GM18507 (cell line): ENCODE results near the gene SMCO4.
A peak's percentile ranks its signal among the peaks of the same experiment; 100 is the strongest.
"Not testable (repeated sequence)": the region's sequence is repeated elsewhere in the genome, so short reads cannot be mapped to it uniquely, and the experiment has no call there.

Experiments used
- DNase-seq: peaks from one replicate; pipeline ENCODE4 v3.0.0; 2011; ENCODE audit warnings: low read depth; ENCODE audit not compliant: insufficient read length; ENCODE audit errors: extremely low spot score
- FAIRE-seq: peaks from 2 replicates; lab custom pipeline; 2011; peaks lifted over from hg19 to GRCh38; lab: Jason Lieb, UNC

Gene SMCO4

DNA sequence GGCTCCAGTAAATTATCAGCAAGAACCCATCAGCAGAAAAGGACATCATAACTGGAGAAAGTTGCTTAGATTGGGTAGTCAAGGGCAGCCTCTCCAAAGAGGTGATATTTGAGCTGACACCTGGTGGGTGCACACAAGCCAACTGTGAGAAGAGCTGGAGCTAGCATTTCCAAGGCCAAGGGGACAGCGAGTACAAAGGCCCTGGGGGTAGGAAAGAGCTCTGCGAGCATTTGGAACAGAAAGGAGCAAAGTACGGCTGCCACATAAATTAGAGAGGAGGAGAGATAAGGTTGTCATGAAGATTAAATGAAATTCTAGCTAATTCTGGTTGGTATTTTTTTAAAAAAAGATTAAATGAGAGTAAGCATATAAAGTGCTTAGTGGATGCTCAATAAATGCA lies 21.7 kb upstream of the SMCO4 start:
- no peak for FAIRE-seq
- DNase-seq = no peak

DNA sequence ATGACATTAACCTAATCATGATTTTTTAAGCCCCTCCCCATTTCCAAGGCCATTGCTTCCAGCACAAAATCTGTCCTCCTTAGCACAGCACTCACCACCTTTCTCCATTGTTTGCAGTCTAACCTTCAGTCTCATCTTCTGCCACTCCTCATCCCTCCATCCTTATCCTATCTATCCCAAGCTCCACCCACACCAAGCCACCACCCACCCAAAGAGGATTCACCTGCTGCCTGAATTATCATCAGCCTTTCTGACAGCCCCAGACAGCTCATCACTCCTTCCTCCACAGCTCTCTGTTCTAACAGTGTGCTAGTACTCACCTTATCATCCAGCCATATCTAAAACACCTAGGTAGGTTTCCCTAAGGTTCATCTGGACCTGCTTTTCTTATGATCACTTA lies 20.7 kb upstream of the SMCO4 start:
- FAIRE-seq (no peak), DNase-seq (no peak)

DNA sequence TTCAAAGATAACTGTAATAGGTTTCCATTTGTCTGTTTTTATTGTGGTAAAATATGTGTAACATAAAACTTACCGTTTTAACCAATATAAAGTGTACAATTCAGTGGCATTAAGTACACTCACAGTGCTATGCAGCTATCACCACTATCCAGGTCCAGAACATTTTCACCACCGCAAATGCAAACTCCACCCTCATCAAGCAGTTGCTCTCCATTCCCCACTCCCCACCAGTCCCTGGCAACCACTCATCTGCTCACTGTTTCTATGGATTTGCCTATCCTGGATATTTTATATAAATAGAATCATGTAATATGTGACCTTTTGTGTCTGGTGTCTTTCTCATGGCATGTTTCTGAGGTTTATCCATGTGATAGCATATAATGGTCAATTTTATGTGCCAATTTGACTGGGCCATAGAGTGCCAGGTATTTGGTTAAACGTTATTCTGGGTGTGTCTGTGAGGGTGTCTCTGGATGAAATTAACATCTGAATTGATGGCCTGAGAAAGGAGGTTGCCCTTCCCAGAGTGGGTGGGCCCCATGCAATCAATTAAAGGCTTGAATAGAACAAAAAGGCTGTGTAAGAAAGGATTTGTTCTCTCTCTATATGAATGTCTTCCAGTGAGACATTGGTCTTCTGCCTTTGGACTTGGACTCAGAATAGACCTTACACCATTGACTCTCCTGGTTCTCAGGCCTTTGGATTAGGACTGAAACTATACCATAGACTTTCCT lies 17.2 kb upstream of the SMCO4 start:
- no peak for DNase-seq
- no peak for FAIRE-seq

DNA sequence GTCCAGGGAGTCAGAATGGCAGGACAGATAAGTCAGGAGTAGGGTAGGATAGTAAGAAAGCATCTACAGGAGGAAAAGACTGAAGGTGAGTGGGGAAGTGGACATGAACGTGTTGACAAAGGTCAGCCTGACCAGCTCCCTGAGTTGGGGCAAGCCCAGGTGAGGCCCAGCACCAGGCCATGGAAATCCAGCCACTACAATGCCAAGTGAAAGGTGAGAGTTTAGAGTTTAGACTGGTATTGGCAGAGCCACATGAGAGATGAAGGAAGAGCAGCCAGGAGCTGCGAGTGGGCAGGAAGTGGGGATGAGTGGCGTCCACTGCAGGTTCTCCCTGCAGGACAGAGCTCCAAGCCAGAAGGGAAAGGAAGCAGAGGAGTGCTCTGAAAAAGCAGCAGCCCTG lies 16.5 kb upstream of the SMCO4 start:
- no peak for DNase-seq
- FAIRE-seq = no peak

DNA sequence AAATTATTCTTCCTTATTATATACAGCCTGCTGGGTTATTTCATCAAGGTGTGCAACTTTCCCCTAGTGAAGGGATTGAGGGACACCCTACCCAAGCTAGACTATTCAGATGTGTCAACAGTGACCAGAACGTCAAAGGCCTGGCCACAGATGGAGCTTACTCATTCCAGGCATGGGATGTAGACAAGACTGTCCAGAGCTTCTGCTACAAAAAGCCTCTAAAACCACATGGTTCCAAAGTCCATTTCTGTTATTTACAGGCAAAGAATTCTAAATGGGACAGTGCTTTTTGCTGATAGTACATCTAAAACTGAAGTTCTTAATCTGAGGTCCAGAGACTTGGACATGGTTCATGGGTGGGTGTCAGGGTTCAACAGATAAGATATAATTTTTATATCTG lies 9.7 kb upstream of the SMCO4 start:
- no peak for FAIRE-seq
- no peak for DNase-seq

DNA sequence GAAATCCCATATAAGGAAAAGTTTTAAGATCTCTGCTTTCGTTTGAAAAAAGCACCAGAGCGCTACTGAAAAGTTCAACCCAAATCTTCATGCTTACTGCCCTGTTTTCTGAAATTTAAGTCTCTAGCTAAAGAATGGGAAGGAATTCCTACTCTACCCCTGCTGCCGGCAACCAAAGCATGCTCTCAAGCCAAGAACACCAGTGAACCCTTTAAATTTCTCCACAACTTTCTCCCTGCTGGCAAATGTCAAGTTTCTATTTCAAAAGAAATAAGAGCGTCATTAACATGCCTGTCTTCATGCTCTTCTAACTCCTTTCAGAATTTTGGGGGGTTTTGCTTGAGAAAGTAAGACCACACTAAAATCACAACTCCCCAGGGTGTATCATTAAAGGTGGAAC lies 6.8 kb upstream of the SMCO4 start:
- FAIRE-seq = no peak

DNA sequence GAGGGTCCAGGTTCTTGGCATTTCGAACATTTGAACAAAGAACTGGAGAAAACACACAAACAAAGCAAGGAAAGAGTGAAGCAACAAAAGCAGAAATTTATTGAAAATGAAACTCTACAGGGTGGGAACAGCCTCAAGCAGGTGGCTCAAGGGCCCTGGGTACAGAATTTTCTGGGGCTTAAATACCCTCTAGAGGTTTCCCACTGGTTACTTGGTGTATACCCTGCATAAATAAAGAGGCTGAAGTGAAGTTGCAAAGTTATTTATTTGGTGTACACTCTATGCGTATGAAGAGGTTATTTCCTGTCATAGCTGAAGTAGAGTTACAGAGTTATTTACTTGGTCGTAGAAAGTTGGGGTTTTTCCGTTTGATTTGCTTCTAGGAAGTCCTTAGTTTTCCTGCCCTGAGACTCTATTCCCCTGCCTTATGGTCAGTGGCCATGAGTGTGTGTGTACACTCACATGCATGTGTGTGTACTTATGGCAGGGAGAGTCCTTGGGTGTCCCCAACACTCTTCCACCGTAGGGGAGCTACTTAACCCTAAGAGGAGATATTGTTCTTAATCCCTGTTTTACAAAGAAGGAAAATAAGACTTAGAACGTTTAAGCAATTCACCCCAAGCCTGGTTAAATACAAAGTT lies 5.6 kb upstream of the SMCO4 start:
- DNase-seq (no peak), FAIRE-seq (no peak)

More for the DNA sequence above, 6.8 kb upstream of the SMCO4 start:
- no peak for DNase-seq

DNA sequence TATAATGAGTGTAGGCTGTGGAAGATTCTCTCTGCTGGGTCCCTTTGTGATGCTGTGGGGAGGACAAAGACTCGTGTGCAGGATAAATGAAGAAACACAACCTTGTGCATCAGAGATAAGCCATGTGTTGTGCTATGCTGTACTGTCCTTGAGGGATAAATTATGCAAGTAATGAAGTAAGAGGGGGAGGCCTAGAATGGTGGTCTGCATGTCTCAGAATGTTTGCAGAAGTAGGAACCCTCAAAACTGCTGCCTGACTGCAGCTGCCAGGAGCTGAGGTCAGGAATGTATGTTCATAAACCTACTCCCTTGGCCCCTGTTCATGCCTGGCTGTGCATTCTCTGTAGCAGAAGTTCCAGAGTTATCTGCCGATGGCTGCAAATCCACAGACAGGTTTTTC lies 4.6 kb upstream of the SMCO4 start:
- DNase-seq (no peak), FAIRE-seq (no peak)

DNA sequence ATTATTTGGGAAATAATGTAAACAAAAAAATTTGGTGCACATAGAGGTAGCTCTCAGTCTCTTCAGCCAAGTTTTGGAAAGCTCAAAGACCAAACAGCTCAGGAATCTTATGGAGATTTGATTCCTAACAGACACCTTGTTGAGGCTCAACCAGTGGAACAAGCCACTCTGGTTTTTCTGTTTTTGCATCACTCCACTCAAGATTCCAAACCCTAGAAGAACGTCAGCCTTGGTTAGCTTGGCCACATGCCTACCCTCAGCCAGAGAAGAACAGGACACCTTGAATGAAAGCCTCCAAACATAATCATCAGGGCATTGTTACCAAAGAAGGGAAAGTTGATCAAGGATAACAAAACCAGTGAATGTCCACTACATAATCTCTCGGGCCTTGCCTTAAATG lies 3.8 kb upstream of the SMCO4 start:
- no peak for DNase-seq
- no peak for FAIRE-seq

DNA sequence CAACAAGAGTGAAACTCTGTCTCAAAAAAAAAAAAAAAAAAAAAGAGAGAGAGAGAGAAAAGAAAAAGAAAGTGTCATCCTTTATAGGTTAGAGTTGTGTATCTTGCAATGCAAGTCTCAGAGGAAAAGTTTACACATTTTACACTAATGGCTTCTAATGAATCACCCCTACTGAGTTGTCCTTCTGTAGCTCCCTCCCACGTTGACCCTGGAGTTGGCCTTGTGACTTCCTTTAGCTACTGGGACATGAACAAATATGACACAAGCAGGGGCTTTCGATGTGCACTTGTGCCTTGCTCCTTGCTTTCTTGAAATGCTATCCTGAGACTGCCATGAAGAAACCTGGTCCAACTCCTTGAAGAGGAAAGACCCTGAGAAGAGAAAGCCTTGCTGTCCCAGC lies 2.4 kb upstream of the SMCO4 start:
- no peak for FAIRE-seq
- DNase-seq = no peak

DNA sequence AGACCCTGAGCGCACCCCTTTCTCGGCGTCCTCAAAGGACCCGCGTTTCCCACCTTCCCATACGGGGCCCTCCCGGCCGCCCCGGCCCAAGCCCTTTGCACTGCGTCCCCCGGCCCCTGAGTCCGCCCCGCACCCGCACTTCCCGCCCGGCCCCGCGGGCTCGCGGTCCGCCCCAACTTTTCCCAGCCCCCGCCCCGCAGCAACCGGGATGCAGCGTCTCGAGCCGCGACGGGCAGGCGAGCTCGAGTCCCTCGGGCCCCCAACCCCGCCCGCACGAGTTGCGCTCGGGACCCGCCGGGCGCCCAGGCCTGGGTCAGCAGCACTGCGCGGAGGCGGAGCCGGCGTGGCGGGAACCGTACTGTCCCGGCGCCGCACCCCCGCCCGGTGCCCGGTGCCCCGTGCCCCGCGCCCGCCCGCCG lies 371 bp downstream of the SMCO4 start:
- FAIRE-seq = no peak
- no peak for DNase-seq

DNA sequence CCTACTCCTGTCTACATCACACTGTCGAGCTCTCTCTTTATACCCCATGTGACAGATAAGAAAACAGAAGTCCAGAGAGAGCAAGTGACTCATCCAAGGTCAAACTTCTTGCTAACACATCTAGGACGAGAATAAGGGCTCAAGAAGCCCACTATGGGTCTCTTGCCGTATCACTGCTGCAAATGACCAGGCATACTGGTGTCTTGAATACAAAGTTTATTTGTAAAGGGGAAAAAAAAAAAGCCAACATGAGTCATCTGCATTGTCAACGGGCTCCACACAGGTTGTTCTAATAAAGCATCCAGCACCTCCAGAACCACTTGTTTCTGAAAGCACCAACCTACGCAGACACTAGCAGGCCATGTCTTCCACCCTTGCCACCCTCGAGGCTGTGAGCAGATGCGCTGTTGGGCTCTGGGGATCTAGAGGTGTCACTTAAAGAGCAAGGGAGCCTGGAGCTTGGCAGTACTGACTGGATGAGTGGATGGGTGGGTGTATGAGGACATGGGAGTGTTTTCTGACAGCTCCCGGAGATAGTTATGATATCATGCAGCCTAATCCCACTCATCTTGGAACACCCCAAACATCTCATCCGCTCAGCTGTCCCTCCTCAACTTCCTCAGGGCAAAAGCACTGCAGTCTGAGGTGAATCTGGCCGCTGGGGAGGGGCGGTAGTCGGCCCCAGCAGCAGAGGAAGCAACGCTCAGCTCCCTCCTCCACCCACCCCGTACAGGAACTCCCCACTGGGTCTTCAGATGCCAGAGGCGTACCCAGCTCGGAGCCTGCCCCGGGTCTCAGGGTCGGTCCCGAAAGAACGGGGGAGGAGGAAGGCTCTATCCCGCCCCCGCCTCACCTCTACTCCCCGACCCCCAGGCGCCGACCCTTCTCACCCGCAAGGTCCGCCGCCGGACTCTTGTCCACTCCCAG lies 1.0 kb downstream of the SMCO4 start:
- no peak for FAIRE-seq
- no peak for DNase-seq

DNA sequence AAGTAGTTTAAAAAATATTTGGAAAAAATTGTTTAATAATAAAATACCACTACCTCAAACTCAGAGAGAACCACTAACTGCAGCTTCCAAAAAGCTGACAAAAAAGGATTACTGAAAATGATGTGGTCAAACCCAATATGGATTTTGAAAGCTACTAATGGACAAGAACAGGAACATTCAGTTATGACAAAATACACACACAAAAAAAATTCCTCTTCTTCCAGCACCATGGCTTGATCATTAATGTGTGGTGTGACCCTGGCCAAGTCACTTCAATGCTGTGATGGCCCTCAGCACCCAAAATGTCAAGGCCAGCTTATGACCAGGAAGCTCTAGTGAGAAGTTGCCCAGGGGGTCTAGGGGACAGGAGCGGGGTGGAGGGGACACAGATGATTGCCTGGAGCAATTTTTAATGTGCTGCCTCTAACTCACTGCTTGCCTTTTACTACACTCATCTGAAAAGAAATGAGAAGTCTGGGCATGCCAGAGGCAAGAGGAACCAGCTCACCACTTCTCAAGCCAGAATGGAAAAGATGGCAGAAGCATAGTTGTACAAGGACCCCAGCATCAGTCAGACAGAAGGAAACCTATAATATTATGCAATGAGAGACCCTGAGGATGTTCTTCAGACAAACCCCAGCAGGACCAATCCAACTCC lies 2.2 kb downstream of the SMCO4 start:
- no peak for FAIRE-seq
- no peak for DNase-seq

DNA sequence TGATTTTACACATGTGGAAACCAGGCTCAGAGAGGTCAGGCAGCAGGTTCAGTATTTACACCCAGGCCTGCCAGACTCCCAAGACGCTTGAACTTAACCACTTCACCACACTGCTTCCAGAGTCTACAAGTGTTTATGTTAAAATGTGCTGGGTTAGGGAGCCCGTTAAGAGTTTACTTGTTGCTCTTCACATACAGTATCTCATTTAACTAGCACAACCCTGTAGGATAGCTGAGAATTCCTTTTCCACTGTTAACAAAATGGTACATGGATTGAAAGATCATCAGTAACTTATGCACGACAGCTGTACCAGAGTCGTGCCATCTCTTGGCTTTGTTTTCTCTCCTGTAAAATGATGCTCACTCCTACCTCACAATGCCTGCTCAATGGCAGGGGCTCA lies 2.9 kb downstream of the SMCO4 start:
- FAIRE-seq = no peak
- DNase-seq = no peak

DNA sequence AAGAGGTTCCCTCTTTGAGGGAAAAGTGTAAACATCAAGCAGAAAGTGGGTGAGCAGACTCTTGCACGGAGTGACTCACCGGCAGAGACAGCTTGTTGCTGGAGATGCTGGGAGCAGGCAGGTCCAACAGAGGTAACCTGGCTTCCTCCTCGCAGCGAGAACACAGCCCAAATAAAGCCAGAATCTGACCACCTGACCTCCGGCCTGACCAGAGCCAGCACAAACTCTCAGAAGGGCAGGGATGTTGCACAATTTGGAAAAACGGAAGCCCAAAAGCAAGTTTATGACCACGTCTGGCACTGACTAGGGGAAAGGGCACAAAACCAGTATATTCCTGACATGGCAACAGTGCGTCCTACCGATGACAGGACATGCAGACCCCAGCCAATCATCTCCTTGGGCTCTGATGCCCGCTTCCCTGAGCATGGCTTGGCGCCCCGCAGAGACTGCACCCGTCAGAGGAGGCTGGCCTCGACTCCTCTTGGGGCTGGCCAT lies 5.4 kb downstream of the SMCO4 start:
- DNase-seq (no peak), FAIRE-seq (no peak)

DNA sequence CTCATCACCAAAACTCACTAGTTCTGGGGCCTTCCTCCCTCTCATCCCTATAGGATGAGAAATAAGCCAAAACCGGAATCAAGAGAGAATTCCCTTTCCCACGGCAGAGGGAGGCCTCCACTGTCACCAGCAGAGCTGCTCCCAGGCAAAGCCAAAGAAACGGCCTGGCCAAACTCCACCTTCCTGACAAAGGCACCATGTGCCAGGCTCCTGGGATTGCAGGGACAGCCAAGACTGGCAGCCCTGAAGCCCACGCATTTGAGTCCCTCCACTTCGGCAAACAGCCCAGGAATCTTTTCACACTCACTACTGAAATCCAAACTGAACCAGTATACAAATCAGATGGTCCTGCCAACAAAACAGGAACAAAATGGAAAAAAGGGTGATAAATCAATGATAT lies 6.1 kb downstream of the SMCO4 start:
- FAIRE-seq = no peak

DNA sequence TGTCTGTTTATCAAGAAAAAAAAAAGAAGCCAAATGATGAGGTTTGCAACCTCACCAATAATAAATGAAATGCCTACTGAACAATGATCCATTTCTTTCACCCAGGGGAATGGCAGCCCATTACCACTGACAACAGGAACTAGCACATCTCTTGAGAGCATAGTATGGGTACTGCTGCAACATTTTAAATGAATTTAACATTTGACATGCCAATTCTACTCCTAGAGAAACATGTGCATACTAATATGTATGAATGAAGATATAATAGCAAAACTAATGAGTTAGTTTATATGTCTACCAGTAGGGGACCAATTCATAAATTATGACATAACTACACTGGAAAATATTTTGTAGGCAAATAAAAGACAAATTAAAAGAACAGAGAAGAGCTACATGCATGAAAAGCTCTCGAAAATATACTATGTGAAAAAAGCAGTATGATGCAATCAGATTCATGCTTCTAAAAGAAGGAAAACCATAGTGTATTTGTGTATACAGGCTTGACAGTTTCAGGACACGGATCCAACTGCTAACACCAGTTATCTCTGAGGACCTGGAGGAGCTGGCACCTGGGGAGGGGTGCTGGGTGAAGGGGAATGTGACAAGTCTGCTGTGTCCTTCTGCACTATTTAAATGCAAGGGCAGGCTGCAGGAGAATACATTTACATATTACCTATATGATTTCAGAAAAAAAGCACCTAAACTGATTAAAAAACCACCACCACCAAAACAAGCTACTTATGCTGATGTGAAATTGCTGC lies 6.9 kb downstream of the SMCO4 start:
- FAIRE-seq (no peak), DNase-seq (no peak)

More for the DNA sequence above, 6.1 kb downstream of the SMCO4 start:
- no peak for DNase-seq

DNA sequence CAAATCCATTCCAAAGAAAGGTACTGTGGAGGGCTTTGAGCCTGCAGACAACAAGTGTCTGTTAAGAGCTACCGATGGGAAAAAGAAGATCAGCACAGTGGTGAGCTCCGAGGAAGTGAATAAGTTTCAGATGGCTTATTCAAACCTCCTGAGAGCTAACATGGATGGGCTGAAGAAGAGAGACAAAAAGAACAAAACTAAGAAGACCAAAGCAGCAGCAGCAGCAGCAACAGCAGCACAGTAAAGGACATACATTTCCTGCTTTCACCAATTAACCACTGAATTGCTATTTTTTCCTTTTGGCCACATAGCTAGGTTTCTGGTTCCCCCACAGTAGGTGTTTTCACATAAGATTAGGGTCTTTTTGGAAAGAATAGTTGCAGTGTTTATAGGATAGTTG lies 7.6 kb downstream of the SMCO4 start:
- FAIRE-seq = peak; percentile 79
- not testable (repeated sequence) for DNase-seq

DNA sequence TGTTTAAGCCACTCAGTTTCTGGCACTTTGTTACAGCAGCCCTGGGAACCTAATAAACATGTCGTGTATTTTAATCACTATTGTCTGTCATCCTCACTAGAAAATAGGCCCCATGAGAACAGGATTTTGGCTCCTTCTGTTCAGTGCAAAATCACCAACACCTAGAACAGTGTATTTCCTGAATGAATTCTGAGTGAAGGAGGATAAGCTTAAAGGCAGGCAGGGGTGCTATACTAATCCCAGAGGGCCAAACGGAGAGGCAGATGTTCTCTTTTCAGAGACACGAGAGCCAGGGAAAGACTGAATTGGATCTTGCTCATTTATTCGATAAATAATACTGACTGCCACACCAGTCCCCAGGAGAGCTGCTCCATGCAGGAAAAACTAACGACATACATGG lies 10.4 kb downstream of the SMCO4 start:
- FAIRE-seq = no peak
- DNase-seq = no peak
